Measurements from ENCODE around the gene HOXD8. TPM values are rescaled to one million over a fixed set of nuclear protein-coding genes. Genes with fewer than 3 reads are reported as not detected.
A peak's percentile ranks its signal among the peaks of the same experiment; 100 is the strongest.

Gene HOXD8
- polyA plus RNA-seq, 1 of the 3 experiments (the other 2 are of a cell fraction), result 6.4 TPM

GRCh38 chr2:176131848-176132158 is 2.3 kb downstream of the HOXD8 start:
- Histone ChIP-seq H3K79me2 (ENCODE audit: insufficient read depth) (peaks cover 13% of the 10 kb centered on the region), H3K9ac (peak overlapping the region; percentile 66), H3F3A (replicated peaks; ENCODE audit: insufficient read depth) (peaks cover 31% of the 10 kb centered on the region), H3K36me3 (replicated peaks in 1 of 2; ENCODE audit: control insufficient read depth in 1 of 2, insufficient read depth in 2 of 2, low read length in 1 of 2) (no peaks in the 10 kb centered on the region), H3K9me3 (no peaks in the 10 kb centered on the region), H3K27ac (ENCODE audit: low read depth in 2 of 2, low read length in 1 of 2) (peak overlapping the region; percentile 62 to 63), H3K9me2 (no peaks in the 10 kb centered on the region), H4K20me1 (ENCODE audit: insufficient read depth) (no peaks in the 10 kb centered on the region), H3K27me3 (ENCODE audit: insufficient read depth) (no peaks in the 10 kb centered on the region), H3K4me2 (peak overlapping the region; percentile 81), H2AFZ (ENCODE audit: low read depth) (peak overlapping the region; percentile 68), H3K4me1 (ENCODE audit: control insufficient read depth in 1 of 2, insufficient read depth in 2 of 2, low read depth in 1 of 2, low read length in 1 of 2) (peaks cover 29 to 43% of the 10 kb centered on the region in 2 experiments), H3K4me3 (ENCODE audit: low read depth in 2 of 2, low read length in 1 of 2) (peak overlapping the region; percentile 69)
- ChIA-PET POLR2A (interaction anchor here (0.7 to 6.3 kb wide), 8 partner anchors 8 to 1261 kb away, joined by 3 to 45 read pairs (median 10); partner anchors contain the start of genes HOXD9 and MTX2), CTCF (interaction anchor here (0.8 to 26.1 kb wide), 15 partner anchors 8 to 1017 kb away, joined by 3 to 1047 read pairs (median 7); partner anchors contain the start of gene HOXD10)
- TF ChIP-seq TAF1 (IDR thresholded peaks at IDR 0.05; ENCODE audit: borderline replicate concordance, low read depth, low read length), result no peak
- no peak for TF ChIP-seq ELF1 (IDR thresholded peaks at IDR 0.05)
- TF ChIP-seq RAD21 (IDR thresholded peaks at IDR 0.05; ENCODE audit: low read length), result no peak
- no peak for TF ChIP-seq YY1 (IDR thresholded peaks at IDR 0.05; ENCODE audit: low read depth)
- TF ChIP-seq RCOR1 (IDR thresholded peaks at IDR 0.05; ENCODE audit: low read length), result no peak
- no peak for TF ChIP-seq TEAD4 (IDR thresholded peaks at IDR 0.05; ENCODE audit: borderline replicate concordance, insufficient read depth)
- no peak for TF ChIP-seq JUND (IDR thresholded peaks at IDR 0.05)
- TF ChIP-seq SIN3A (IDR thresholded peaks at IDR 0.05; ENCODE audit: borderline replicate concordance, low read depth, low read length), result no peak
- no peak for TF ChIP-seq USF1 (IDR thresholded peaks at IDR 0.05; ENCODE audit: borderline replicate concordance, low read depth)
- TF ChIP-seq GATA2 (CRISPR knock-in tag; IDR thresholded peaks at IDR 0.05), result no peak
- 24% methylated on average over 4 of the region's 4 CpGs for WGBS (ENCODE audit: low lambda C conversion rate)
- DNase-seq, result no peak

GRCh38 chr2:176132205-176133171 is 3.0 kb downstream of the HOXD8 start:
- H3K79me2 ChIP-seq (ENCODE audit: insufficient read depth), result peaks cover 20% of the 10 kb centered on the region
- no peaks in the 10 kb centered on the region for H3K9me3 ChIP-seq
- H2AFZ ChIP-seq (ENCODE audit: low read depth), result peak overlapping the region; percentile 68
- TF ChIP-seq EP300 (IDR thresholded peaks at IDR 0.05; ENCODE audit: borderline replicate concordance in 1 of 2, low read depth in 1 of 2, low read length in 1 of 2) (no peak), YY1 (IDR thresholded peaks at IDR 0.05; ENCODE audit: low read depth) (peak; percentile 15; the same call in 1 of the 2 replicates)
- peak overlapping the region; percentile 81 for H3K4me2 ChIP-seq
- ChIA-PET POLR2A (interaction anchor here (0.7 to 6.3 kb wide), 8 partner anchors 7 to 1261 kb away, joined by 3 to 45 read pairs (median 6); partner anchors contain the start of genes HOXD9 and MTX2), CTCF (interaction anchor here (0.9 to 26.1 kb wide), 17 partner anchors 8 to 1016 kb away, joined by 3 to 1047 read pairs (median 7); partner anchors contain the start of gene HOXD10)
- H3K4me3 ChIP-seq (ENCODE audit: low read depth in 2 of 2, low read length in 1 of 2), result peak overlapping the region; percentile 69
- WGBS (ENCODE audit: low lambda C conversion rate), result 28% methylated on average over 33 of the region's 33 CpGs
- H4K20me1 ChIP-seq (ENCODE audit: insufficient read depth), result no peaks in the 10 kb centered on the region
- DNase-seq, result no peak
- H3K36me3 ChIP-seq (replicated peaks in 1 of 2; ENCODE audit: control insufficient read depth in 1 of 2, insufficient read depth in 2 of 2, low read length in 1 of 2), result no peaks in the 10 kb centered on the region
- no peaks in the 10 kb centered on the region for H3K9me2 ChIP-seq
- peak overlapping the region; percentile 66 for H3K9ac ChIP-seq
- H3K27me3 ChIP-seq (ENCODE audit: insufficient read depth), result no peaks in the 10 kb centered on the region
- peaks cover 33% of the 10 kb centered on the region for H3F3A ChIP-seq (replicated peaks; ENCODE audit: insufficient read depth)
- peaks cover 28 to 42% of the 10 kb centered on the region in 2 experiments for H3K4me1 ChIP-seq (ENCODE audit: control insufficient read depth in 1 of 2, insufficient read depth in 2 of 2, low read depth in 1 of 2, low read length in 1 of 2)
- H3K27ac ChIP-seq (ENCODE audit: low read depth in 2 of 2, low read length in 1 of 2), result peak overlapping the region; percentile 62 to 63

Measured in SK-N-SH (cell line).